AG09319 (cell line): ENCODE results near the gene CTNNBIP1.
A peak's percentile ranks its signal among the peaks of the same experiment; 100 is the strongest.

Experiments used
- DNase-seq: peaks from one replicate; pipeline ENCODE4 v3.0.0-alpha.2; 2010; ENCODE audit warnings: low read depth; ENCODE audit errors: extremely low read depth
- CTCF ChIP-seq: IDR thresholded peaks from 2 replicates; pipeline ENCODE4 v1.5.1; 2011; ENCODE audit warnings: low read depth, mild to moderate bottlenecking, inconsistent platforms, low read length, moderate library complexity

The CTNNBIP1 gene

GRCh38 chr1:9910076-9910422 lies at the start of gene CTNNBIP1:
Gene CTNNBIP1 (minus strand): TSS chr1:9910269. CDS start chr1:9872064, 38,205 bp downstream.
- TF ChIP-seq CTCF: no peak
- DNase-seq: no peak

- TF ChIP-seq CTCF: no peak
- no peak for DNase-seq
These were observed 47.7 kb upstream of the CTNNBIP1 start for GRCh38 chr1:9957726-9958125.

- DNase-seq: no peak
- no peak for TF ChIP-seq CTCF
These were observed 36.2 kb upstream of the CTNNBIP1 start for GRCh38 chr1:9946315-9946714.

GRCh38 chr1:9942939-9943788 lies 33.1 kb upstream of the CTNNBIP1 start, which contains the start of the genes LZIC and NMNAT1:
Gene LZIC (minus strand): TSS chr1:9943391. CDS start chr1:9936619, 6,772 bp downstream.
Gene NMNAT1 (plus strand): TSS chr1:9943475. CDS start chr1:9972074, 28,599 bp downstream.
- peak; percentile 81 for DNase-seq
- TF ChIP-seq CTCF: no peak

- peak; percentile 22 for DNase-seq
- TF ChIP-seq CTCF: peak; percentile 54
These were observed 32.4 kb upstream of the CTNNBIP1 start for GRCh38 chr1:9942399-9942938.

GRCh38 chr1:9929431-9930385 lies 19.6 kb upstream of the CTNNBIP1 start:
- DNase-seq: no peak
- TF ChIP-seq CTCF: no peak
